CD4-positive, alpha-beta T cell treated with Interleukin-15 for 4 hours (primary cell): Measurements from ENCODE around the gene IFNGR2.
A peak's percentile ranks its signal among the peaks of the same experiment; 100 is the strongest.
"Not testable (repeated sequence)": the region's sequence is repeated elsewhere in the genome, so short reads cannot be mapped to it uniquely, and the experiment has no call there.

Experiments used
- DNase-seq: peaks from one replicate; pipeline ENCODE4 v3.0.0-alpha.2; 2020; ENCODE audit warnings: low spot score

IFNGR2 gene

GRCh38 chr21:33377221-33377920, 25.8 kb upstream of the IFNGR2 start:
- DNase-seq, result no peak

- no peak for DNase-seq
These were observed 25.1 kb upstream of the IFNGR2 start for GRCh38 chr21:33378081-33378480.

- peak; percentile 13 for DNase-seq
These were observed 23.3 kb upstream of the IFNGR2 start for GRCh38 chr21:33379934-33380333.

- DNase-seq, result peak; percentile 92
These were observed 22.7 kb upstream of the IFNGR2 start for GRCh38 chr21:33380483-33380998.

GRCh38 chr21:33381381-33381780, 21.8 kb upstream of the IFNGR2 start:
- DNase-seq, result not testable (repeated sequence)

GRCh38 chr21:33383056-33383888, 19.9 kb upstream of the IFNGR2 start:
- DNase-seq, result peak; percentile 77

- DNase-seq, result peak; percentile 86
These were observed 18.3 kb upstream of the IFNGR2 start for GRCh38 chr21:33384841-33385331.

- no peak for DNase-seq
These were observed 16.9 kb upstream of the IFNGR2 start for GRCh38 chr21:33386222-33386784.

- DNase-seq, result no peak
These were observed 15.9 kb upstream of the IFNGR2 start for GRCh38 chr21:33387294-33387693.

GRCh38 chr21:33388188-33388587, 15.0 kb upstream of the IFNGR2 start:
- no peak for DNase-seq

GRCh38 chr21:33390479-33390878, 12.7 kb upstream of the IFNGR2 start:
- DNase-seq, result no peak

- no peak for DNase-seq
These were observed 11.6 kb upstream of the IFNGR2 start for GRCh38 chr21:33391656-33392055.

- DNase-seq, result no peak
These were observed 10.8 kb upstream of the IFNGR2 start for GRCh38 chr21:33392284-33392985.

- no peak for DNase-seq
These were observed 9.9 kb upstream of the IFNGR2 start for GRCh38 chr21:33393348-33393747.

GRCh38 chr21:33394260-33394659, 9.0 kb upstream of the IFNGR2 start:
- no peak for DNase-seq

- DNase-seq, result no peak
These were observed 7.3 kb upstream of the IFNGR2 start for GRCh38 chr21:33395891-33396331.

- no peak for DNase-seq
These were observed 6.8 kb upstream of the IFNGR2 start for GRCh38 chr21:33396436-33396835.

GRCh38 chr21:33396951-33397350, 6.3 kb upstream of the IFNGR2 start:
- no peak for DNase-seq

- no peak for DNase-seq
These were observed 5.5 kb upstream of the IFNGR2 start for GRCh38 chr21:33397717-33398116.

- DNase-seq, result no peak
These were observed 4.9 kb upstream of the IFNGR2 start for GRCh38 chr21:33398361-33398760.

- no peak for DNase-seq
These were observed 1.6 kb upstream of the IFNGR2 start for GRCh38 chr21:33401630-33401992.
